Activated T-helper 2 cell treated with anti-CD3 and anti-CD28 coated beads, Interferon-gamma antibody, Interleukin-2, Interleukin-4, amounts not matched to agents 10 μg/mL and 5 μg/mL and 100 μg/mL, durations not matched to agents 14 hours and 24 hours and 36 hours (primary cell): ENCODE data around the gene USP13. TPM values are rescaled to one million over a fixed set of nuclear protein-coding genes. Genes with fewer than 3 reads are reported as not detected.

Source experiments
- DNase-seq: peaks from one replicate; pipeline ENCODE4 v3.0.0; 2021; ENCODE audit warnings: low spot score
- H3K27ac Mint-ChIP-seq: one replicate; pipeline ENCODE4 v1.8.0; 2021; ENCODE audit warnings: mixed read lengths
- H3K27me3 Mint-ChIP-seq: one replicate; pipeline ENCODE4 v1.8.0; 2021; ENCODE audit warnings: low read depth, mixed read lengths
- H3K36me3 Mint-ChIP-seq: one replicate; pipeline ENCODE4 v1.8.0; 2021; ENCODE audit warnings: low read depth, mixed read lengths
- H3K4me1 Mint-ChIP-seq: one replicate; pipeline ENCODE4 v1.8.0; 2021; ENCODE audit warnings: low read depth, mixed read lengths
- H3K4me3 Mint-ChIP-seq: one replicate; pipeline ENCODE4 v1.8.0; 2021; ENCODE audit warnings: low read depth, mild to moderate bottlenecking, moderate library complexity, mixed read lengths
- H3K9me3 Mint-ChIP-seq: one replicate; pipeline ENCODE4 v1.8.0; 2021; ENCODE audit warnings: mixed read lengths
- intact Hi-C: fragments of 100-400 bp; cut with micrococcal nuclease; formaldehyde crosslinking; loops from one replicate; pipeline ENCODE4 v1.15.1; 2023
- total RNA-seq: library from RNA; stranded (reverse); gene quantifications from 2 replicates; pipeline ENCODE4 v1.2.3, GENCODE V29; 2022

The USP13 gene
- total RNA-seq, 1 donor from 2014 or later = 17.0 TPM

- Mint-ChIP-seq H3K27me3 (no peaks in the 10 kb centered on the region), H3K36me3 (peaks cover 9% of the 10 kb centered on the region), H3K9me3 (no peaks in the 10 kb centered on the region), H3K27ac (no peak overlapping the region), H3K4me1 (peaks cover 8% of the 10 kb centered on the region), H3K4me3 (no peak overlapping the region)
- intact Hi-C loops = no loop called here
- no peak for DNase-seq
Observed at GRCh38 chr3:179716811-179717210, 64.0 kb downstream of the USP13 start.

GRCh38 chr3:179717219-179717618 is 64.4 kb downstream of the USP13 start:
- Mint-ChIP-seq H3K4me1 (peaks cover 8% of the 10 kb centered on the region), H3K36me3 (peaks cover 9% of the 10 kb centered on the region), H3K27me3 (no peaks in the 10 kb centered on the region), H3K27ac (no peak overlapping the region), H3K4me3 (no peak overlapping the region), H3K9me3 (no peaks in the 10 kb centered on the region)
- DNase-seq = no peak
- intact Hi-C loops = no loop called here

- intact Hi-C loops = no loop called here
- DNase-seq = no peak
- no peak overlapping the region for H3K27ac Mint-ChIP-seq
- peaks cover 8% of the 10 kb centered on the region for H3K4me1 Mint-ChIP-seq
- H3K36me3 Mint-ChIP-seq = peaks cover 11% of the 10 kb centered on the region
- no peaks in the 10 kb centered on the region for H3K9me3 Mint-ChIP-seq
- H3K27me3 Mint-ChIP-seq = no peaks in the 10 kb centered on the region
- no peak overlapping the region for H3K4me3 Mint-ChIP-seq
Observed at GRCh38 chr3:179719048-179719734, 66.4 kb downstream of the USP13 start.

GRCh38 chr3:179720196-179720595 is 67.4 kb downstream of the USP13 start:
- Mint-ChIP-seq H3K4me1 (peaks cover 8% of the 10 kb centered on the region), H3K9me3 (no peaks in the 10 kb centered on the region), H3K36me3 (peaks cover 16% of the 10 kb centered on the region), H3K4me3 (no peak overlapping the region), H3K27me3 (no peaks in the 10 kb centered on the region), H3K27ac (no peak overlapping the region)
- intact Hi-C loops = no loop called here
- DNase-seq = no peak

GRCh38 chr3:179723617-179724016 is 70.8 kb downstream of the USP13 start:
- Mint-ChIP-seq H3K9me3 (no peaks in the 10 kb centered on the region), H3K27ac (no peak overlapping the region), H3K36me3 (peaks cover 20% of the 10 kb centered on the region), H3K4me1 (peaks cover 3% of the 10 kb centered on the region), H3K4me3 (no peak overlapping the region), H3K27me3 (no peaks in the 10 kb centered on the region)
- no peak for DNase-seq
- intact Hi-C loops = no loop called here

- DNase-seq = no peak
- Mint-ChIP-seq H3K4me1 (no peaks in the 10 kb centered on the region), H3K27me3 (no peaks in the 10 kb centered on the region), H3K27ac (no peak overlapping the region), H3K4me3 (no peak overlapping the region), H3K36me3 (peaks cover 24% of the 10 kb centered on the region), H3K9me3 (no peaks in the 10 kb centered on the region)
- intact Hi-C loops = no loop called here
Observed at GRCh38 chr3:179726075-179726699, 73.3 kb downstream of the USP13 start.

GRCh38 chr3:179729086-179729485 is 76.2 kb downstream of the USP13 start:
- Mint-ChIP-seq H3K9me3 (no peaks in the 10 kb centered on the region), H3K4me3 (no peak overlapping the region), H3K27me3 (no peaks in the 10 kb centered on the region), H3K4me1 (no peaks in the 10 kb centered on the region), H3K27ac (no peak overlapping the region), H3K36me3 (peaks cover 19% of the 10 kb centered on the region)
- no peak for DNase-seq
- intact Hi-C loops = no loop called here

GRCh38 chr3:179729981-179730380 is 77.1 kb downstream of the USP13 start:
- DNase-seq = no peak
- intact Hi-C loops = no loop called here
- H3K36me3 Mint-ChIP-seq = peaks cover 17% of the 10 kb centered on the region
- H3K9me3 Mint-ChIP-seq = no peaks in the 10 kb centered on the region
- H3K4me1 Mint-ChIP-seq = peaks cover 7% of the 10 kb centered on the region
- H3K27me3 Mint-ChIP-seq = no peaks in the 10 kb centered on the region
- H3K27ac Mint-ChIP-seq = no peak overlapping the region
- H3K4me3 Mint-ChIP-seq = no peak overlapping the region

- DNase-seq = no peak
- no peak overlapping the region for H3K27ac Mint-ChIP-seq
- H3K36me3 Mint-ChIP-seq = peaks cover 13% of the 10 kb centered on the region
- H3K9me3 Mint-ChIP-seq = no peaks in the 10 kb centered on the region
- intact Hi-C loops = no loop called here
- no peak overlapping the region for H3K4me3 Mint-ChIP-seq
- H3K4me1 Mint-ChIP-seq = peaks cover 7% of the 10 kb centered on the region
- H3K27me3 Mint-ChIP-seq = no peaks in the 10 kb centered on the region
Observed at GRCh38 chr3:179730506-179730905, 77.7 kb downstream of the USP13 start.

- peaks cover 7% of the 10 kb centered on the region for H3K4me1 Mint-ChIP-seq
- intact Hi-C loops = no loop called here
- H3K27me3 Mint-ChIP-seq = no peaks in the 10 kb centered on the region
Observed at GRCh38 chr3:179731544-179731943, 78.7 kb downstream of the USP13 start.

GRCh38 chr3:179732661-179733348 is 80.0 kb downstream of the USP13 start:
- DNase-seq = no peak
- no peaks in the 10 kb centered on the region for H3K9me3 Mint-ChIP-seq
- no peaks in the 10 kb centered on the region for H3K27me3 Mint-ChIP-seq
- peaks cover 7% of the 10 kb centered on the region for H3K36me3 Mint-ChIP-seq
- H3K27ac Mint-ChIP-seq = no peak overlapping the region
- intact Hi-C loops = no loop called here
- H3K4me3 Mint-ChIP-seq = no peak overlapping the region
- H3K4me1 Mint-ChIP-seq = peaks cover 7% of the 10 kb centered on the region

More at GRCh38 chr3:179731544-179731943, 78.7 kb downstream of the USP13 start:
- DNase-seq = no peak
- no peak overlapping the region for H3K4me3 Mint-ChIP-seq
- no peak overlapping the region for H3K27ac Mint-ChIP-seq
- no peaks in the 10 kb centered on the region for H3K9me3 Mint-ChIP-seq
- peaks cover 7% of the 10 kb centered on the region for H3K36me3 Mint-ChIP-seq

- no peaks in the 10 kb centered on the region for H3K27me3 Mint-ChIP-seq
- intact Hi-C loops = no loop called here
- H3K36me3 Mint-ChIP-seq = peaks cover 7% of the 10 kb centered on the region
- H3K9me3 Mint-ChIP-seq = no peaks in the 10 kb centered on the region
- no peak overlapping the region for H3K27ac Mint-ChIP-seq
- DNase-seq = no peak
- no peak overlapping the region for H3K4me3 Mint-ChIP-seq
- H3K4me1 Mint-ChIP-seq = peaks cover 7% of the 10 kb centered on the region
Observed at GRCh38 chr3:179733797-179734196, 81.0 kb downstream of the USP13 start.
